HG02642 (cell line): ENCODE results near the gene MYO1B.
"Not testable (repeated sequence)": the region's sequence is repeated elsewhere in the genome, so short reads cannot be mapped to it uniquely, and the experiment has no call there.

Experiments
- ATAC-seq: cut with Tn5 transposase; IDR thresholded peaks from one replicate; pipeline ENCODE4 v1.9.1; 2021; ENCODE audit warnings: mild to moderate bottlenecking; ENCODE audit not compliant: unreplicated experiment, poor library complexity

The MYO1B gene

DNA sequence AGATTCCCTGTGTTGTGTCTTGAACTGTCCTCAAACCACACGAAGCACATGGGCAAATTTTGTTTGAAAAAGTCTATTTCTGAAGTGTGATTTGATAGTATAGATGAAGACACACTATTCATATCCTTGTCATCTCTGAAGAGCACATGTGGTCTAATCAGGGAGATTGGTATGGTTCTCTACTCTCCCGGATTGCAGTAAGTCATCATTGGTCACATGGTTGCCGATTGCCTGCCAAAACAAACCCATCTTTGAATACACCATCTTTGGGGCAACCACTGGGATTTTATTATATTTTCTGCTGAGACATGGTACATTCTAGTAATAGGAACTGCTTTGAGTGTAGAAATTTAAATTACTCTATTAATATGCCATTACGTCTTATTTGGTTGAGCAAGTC lies 186.9 kb downstream of the MYO1B start:
- no peak for ATAC-seq

GRCh38 chr2:191434072-191434471 lies 188.9 kb downstream of the MYO1B start:
- ATAC-seq = no peak

GRCh38 chr2:191435141-191435540 lies 189.9 kb downstream of the MYO1B start:
- ATAC-seq = no peak

- ATAC-seq = no peak
Measured at GRCh38 chr2:191436368-191437055, 191.3 kb downstream of the MYO1B start.

DNA sequence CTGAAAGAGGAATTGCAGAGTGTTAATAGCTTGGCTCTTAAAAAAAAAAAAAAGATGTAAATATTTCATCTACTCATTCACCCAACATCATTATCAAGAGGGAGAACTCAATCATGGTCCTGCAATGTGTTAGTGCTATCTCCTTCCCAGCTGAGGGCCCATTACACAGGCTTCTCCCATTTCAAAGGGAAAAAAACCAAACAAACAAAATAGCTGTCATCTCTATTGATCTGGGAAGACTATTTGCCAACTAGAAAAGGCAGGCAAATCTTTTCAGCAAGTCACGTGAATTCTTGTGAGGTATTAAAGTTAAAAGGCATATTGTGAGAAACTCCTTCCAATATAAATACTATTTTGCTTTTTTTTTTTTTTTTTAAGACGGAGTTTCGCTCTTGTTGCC lies 194.3 kb downstream of the MYO1B start:
- no peak for ATAC-seq

DNA sequence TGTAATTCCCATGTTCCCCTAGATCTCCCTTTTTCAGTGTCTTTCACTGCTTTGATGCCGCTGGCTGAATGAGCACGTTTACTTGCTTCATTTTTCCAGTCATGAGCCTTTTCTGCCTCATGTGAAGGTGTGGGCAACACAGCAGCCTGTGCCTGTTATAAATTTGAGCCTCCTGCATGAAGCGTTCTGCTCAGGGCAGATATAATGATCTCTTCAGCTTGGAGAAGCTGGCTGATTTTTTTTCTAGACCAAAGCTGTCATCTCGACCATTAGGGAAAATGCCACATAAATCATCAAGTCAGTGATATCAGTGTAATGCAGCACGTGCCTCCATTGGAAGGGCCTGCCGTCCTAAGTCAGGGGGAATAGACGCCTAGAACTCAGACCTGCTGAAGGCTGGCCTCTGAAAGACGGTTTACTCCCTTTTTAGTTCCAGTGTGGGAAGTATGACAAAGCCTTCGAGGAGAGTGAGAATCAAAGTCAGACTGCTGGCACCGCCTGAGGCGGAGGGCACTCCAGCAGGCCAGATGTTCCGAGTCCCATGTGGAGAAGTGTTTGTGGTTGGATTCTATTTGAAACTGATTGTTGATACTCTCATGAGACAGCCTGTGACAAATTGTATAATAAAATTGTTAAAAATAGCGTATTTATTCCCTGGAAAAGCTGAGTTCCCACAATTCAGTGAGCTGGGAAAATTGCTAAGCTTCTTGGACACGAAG lies 196.5 kb downstream of the MYO1B start:
- ATAC-seq = no peak

DNA sequence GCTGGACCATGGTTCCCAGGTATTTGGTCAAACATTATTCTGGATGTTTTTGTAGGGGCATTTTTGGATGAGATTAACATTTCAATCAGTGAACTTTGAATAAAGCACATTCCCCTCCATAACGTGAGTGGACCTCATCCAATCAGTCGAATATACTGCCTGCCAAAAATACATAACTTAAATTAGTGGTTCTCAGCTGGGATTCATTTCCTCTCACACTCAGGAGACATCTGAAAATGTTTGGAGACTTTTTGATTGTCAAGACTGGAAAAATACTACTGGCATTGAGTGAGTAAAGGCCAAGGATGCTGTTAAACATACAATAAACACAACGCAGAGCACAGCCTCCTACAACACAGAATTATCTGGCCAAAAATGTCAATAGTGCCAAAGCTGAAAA lies 198.2 kb downstream of the MYO1B start:
- ATAC-seq = no peak

GRCh38 chr2:191446910-191447309 lies 201.7 kb downstream of the MYO1B start:
- ATAC-seq = no peak

GRCh38 chr2:191451116-191451515 lies 205.9 kb downstream of the MYO1B start:
- ATAC-seq = no peak

- ATAC-seq = no peak
Measured at GRCh38 chr2:191452065-191452464, 206.9 kb downstream of the MYO1B start.

DNA sequence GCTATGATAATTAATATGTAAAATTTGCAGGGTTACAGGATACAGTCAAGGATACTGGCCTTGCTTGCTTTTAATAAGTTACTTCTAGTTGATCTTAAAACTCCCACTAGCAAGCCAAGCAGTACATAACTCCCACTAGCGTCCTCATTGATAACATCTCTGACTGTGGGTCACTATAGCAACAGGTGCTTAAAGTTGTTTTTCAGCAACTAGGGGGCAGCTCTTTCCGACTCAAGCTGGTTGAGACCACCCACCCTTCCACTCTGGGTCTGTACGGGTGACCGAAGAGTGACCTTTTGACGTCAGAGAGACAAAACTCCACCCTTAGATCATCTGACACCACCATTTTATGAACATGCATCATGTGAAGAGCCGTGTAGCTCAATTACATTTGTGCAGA lies 208.6 kb downstream of the MYO1B start:
- ATAC-seq = no peak

DNA sequence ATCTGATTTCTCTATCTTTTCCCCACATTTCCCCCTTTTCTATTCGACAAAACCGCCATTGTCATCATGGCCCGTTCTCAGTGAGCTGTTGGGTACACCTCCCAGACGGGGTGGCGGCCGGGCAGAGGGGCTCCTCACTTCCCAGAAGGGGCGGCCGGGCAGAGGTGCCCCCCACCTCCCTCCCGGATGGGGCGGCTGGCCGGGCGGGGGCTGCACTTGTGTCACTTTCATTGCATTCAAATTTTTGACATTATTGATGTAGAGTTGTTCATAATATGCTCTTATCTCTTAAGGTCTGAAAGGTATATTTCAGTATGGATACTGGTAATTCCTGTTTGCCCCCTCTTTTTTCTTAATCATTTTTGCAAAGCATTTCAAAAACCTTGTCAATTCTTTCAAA lies 211.3 kb downstream of the MYO1B start:
- ATAC-seq = not testable (repeated sequence)

- ATAC-seq = no peak
Measured at GRCh38 chr2:191459158-191459557, 214.0 kb downstream of the MYO1B start.

DNA sequence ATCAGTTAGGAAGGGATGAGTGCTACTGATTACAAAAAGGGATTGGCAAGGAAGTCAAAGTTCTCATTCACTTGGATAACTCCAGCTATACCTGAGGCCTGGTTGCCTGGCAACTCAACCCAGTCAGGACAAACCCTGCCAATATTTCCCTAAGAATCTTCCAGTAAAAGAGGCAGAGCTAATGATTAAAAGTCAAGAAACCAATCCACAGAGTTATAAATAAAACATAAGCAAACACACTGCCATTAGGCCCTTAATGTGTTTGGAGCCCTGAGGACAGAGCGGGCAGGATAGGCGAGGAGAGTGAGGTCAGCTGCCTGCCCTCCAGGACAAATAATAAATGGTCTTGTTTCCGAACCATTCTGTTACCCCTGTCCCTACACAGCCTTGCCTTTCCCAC lies 217.2 kb downstream of the MYO1B start:
- ATAC-seq = no peak

DNA sequence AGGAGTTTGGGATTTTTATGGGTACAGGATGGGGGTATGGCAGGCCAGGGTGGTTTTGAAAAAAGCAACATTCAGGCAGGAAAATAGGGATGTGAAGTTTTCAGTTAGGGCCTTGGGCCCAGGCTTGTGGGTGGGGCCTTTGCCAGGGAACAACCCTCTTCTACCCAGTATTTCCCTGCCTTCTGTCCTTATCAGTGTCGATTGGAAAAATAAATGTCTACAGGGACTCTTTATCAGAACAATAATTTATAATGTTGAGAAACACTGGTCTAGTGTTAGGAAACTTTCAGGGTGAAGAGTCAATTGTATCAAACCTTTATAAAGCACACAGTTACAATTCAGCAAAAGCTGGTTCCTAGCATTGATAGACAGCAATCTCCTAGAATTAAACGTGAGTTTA lies 218.6 kb downstream of the MYO1B start:
- no peak for ATAC-seq

DNA sequence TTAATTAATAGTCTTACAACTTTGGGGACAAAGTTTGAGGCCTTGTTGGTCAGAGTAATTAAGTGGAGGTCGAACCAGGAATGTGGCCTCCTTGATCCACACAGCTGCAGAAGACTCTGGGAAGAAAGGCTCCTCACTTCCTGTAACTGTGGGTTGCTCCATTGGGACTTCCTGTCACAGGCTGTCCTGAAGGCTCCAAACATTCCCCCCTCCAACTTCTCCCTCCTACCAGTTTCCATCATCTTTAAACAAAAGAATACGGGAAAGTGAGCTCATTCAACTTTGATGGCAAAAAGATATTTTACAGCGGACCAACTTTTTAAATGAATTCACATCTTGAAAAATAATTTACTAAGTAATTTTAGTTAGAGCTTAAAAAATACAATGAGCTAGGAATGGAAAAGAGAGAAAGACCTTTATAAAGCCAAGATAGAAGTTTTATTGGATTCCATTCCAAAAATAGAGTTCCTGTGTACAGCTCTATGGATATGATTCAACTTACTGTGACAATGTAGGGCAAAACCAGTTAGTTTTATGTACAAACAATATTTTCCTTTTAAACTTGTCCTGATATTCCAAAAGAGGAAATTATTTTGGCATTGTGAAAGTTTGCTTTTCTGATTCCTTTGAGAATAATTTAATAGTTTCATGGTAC lies 220.7 kb downstream of the MYO1B start:
- ATAC-seq = no peak

DNA sequence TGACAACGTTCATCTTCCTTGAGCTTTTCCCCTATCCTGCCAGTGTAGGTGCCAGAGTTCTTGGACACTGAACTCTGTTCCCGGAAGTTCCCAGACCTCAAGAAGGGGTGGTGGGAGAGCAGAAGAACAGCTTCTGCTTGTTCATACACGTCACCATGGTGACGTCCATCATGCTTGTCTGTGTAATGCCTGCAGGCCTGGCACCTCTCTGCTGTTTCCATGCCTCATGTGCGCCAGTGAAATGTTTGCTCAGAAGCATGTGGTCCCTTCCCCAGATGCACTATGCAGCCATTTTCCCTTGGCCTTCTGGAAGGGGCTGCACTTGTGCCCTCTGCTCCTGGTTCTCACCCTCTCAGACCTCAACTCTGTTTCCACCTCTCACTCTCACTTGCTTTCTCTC lies 221.9 kb downstream of the MYO1B start:
- ATAC-seq = no peak

- ATAC-seq = no peak
Measured at GRCh38 chr2:191470306-191470705, 225.1 kb downstream of the MYO1B start.

DNA sequence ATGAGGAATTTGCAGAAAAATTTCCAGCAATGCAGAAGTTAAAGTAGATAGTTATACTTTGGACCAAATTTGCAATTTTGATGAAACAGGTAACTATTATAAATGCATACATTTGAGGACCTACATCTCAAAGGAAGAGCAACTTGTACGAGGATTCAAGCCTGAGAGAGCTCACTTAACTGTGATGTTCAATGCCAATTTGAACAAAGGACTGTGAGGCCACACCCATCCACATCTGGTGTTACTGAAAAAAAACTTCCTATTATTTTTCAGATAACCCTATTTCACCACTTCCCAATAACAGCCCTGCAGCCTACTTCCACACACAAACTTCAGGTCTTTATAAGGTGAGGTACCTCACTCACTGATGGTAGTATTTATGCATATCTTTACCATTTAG lies 229.3 kb downstream of the MYO1B start:
- no peak for ATAC-seq
